ENCODE data around the gene TK2.
A peak's percentile ranks its signal among the peaks of the same experiment; 100 is the strongest.

TK2 gene

DNA sequence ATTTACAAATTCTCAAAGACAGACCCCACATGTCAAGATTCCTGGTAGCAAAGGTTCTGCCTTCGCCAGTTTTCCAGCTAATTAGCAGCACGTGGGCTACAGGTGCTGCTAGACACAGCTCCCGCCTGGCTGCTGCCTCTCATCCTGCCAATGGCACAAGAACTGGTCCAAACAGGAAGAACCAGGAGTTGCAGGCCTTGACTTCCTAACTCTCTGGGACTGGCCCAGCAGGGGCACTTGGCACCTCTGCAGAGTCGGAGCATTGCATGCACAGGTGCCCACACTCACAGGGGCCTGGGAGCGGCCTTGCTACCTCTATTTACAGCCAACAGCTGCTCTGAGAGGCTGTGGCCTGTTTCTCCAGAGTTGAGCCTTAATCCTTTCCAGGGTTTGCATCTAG is 39.6 kb downstream of the TK2 start:
- Histone ChIP-seq H3K9me3 (replicated peaks in 1 of 2; ENCODE audit: control insufficient read depth in 2 of 2, insufficient read depth in 1 of 2, low read depth in 1 of 2, low read length in 2 of 2) (no peaks in the 10 kb centered on the region), H3K79me1 (ENCODE audit: low read depth, low read length) (no peaks in the 10 kb centered on the region), H3K9ac (ENCODE audit: low read depth, low read length, poor library complexity) (no peak overlapping the region), H3K4me1 (ENCODE audit: control insufficient read depth in 2 of 2, insufficient read depth in 1 of 2, low read depth in 1 of 2, low read length in 2 of 2) (peaks cover 16 to 22% of the 10 kb centered on the region in 2 donors), H2BK12ac (ENCODE audit: low read length) (no peak overlapping the region), H3K14ac (ENCODE audit: low read length) (no peak overlapping the region), H3K27me3 (ENCODE audit: control insufficient read depth in 3 of 3, insufficient read depth in 3 of 3, low read depth in 1 of 3, low read length in 3 of 3) (no peaks in the 10 kb centered on the region), H3K36me3 (replicated peaks in 1 of 2; ENCODE audit: control insufficient read depth in 2 of 2, insufficient read depth in 2 of 2, low read length in 2 of 2) (peaks cover 2 to 40% of the 10 kb centered on the region in 2 donors), H4K8ac (ENCODE audit: low read depth, low read length) (no peak overlapping the region), H3K4ac (ENCODE audit: low read length) (no peak overlapping the region), H3K18ac (ENCODE audit: low read length) (peak overlapping the region; percentile 40), H3K27ac (replicated peaks; ENCODE audit: low read length) (no peak overlapping the region), H2BK120ac (ENCODE audit: low read depth, low read length) (no peak overlapping the region), H4K91ac (ENCODE audit: low read depth, low read length, poor library complexity) (no peak overlapping the region), H2AK5ac (ENCODE audit: low read depth, low read length) (peak overlapping the region; percentile 49), H2AFZ (ENCODE audit: low read length) (no peak overlapping the region), H2BK5ac (ENCODE audit: low read length) (no peak overlapping the region), H3K23ac (ENCODE audit: low read depth, low read length, poor library complexity) (no peak overlapping the region), H2BK15ac (ENCODE audit: low read length) (no peak overlapping the region), H3K4me2 (ENCODE audit: insufficient read depth, low read length, poor library complexity, severe bottlenecking) (no peak overlapping the region), H3K4me3 (ENCODE audit: low read length in 2 of 2) (no peak overlapping the region)
- WGBS, 2 donors (ENCODE audit: extremely low coverage in 2 of 2, insufficient read length in 2 of 2, insufficient replicate concordance in 1 of 2) = no CpG with 5 or more reads among the region's 5 CpGs
- DNase-seq (ENCODE audit: low spot score) = no peak

DNA sequence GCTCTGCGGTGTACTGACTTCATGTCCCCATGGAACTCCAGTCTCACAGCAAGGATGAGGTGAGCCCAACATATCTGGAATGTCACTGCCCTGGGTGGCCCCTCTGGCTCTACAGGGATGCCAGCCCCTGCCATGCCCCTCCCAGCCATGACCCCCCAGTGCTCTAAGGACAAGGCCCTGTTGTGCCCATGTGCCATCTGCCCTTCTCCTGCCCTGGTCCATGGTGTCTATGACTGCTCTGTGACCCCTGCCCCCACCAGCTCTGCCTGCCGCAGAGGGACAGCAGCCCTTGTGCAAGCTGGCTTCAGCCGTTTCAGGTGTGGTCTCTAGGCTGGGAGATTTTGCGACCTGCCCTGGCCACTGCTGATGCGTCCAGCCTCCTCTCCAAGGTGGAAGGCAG is 40.3 kb downstream of the TK2 start:
- Histone ChIP-seq H3K4me2 (ENCODE audit: insufficient read depth, low read length, poor library complexity, severe bottlenecking) (no peak overlapping the region), H3K9me3 (replicated peaks in 1 of 2; ENCODE audit: control insufficient read depth in 2 of 2, insufficient read depth in 1 of 2, low read depth in 1 of 2, low read length in 2 of 2) (no peaks in the 10 kb centered on the region), H2BK12ac (ENCODE audit: low read length) (no peak overlapping the region), H3K27ac (replicated peaks; ENCODE audit: low read length) (no peak overlapping the region), H2BK5ac (ENCODE audit: low read length) (no peak overlapping the region), H3K27me3 (ENCODE audit: control insufficient read depth in 3 of 3, insufficient read depth in 3 of 3, low read depth in 1 of 3, low read length in 3 of 3) (no peaks in the 10 kb centered on the region), H3K36me3 (replicated peaks in 1 of 2; ENCODE audit: control insufficient read depth in 2 of 2, insufficient read depth in 2 of 2, low read length in 2 of 2) (peaks cover 2 to 39% of the 10 kb centered on the region in 2 donors), H3K9ac (ENCODE audit: low read depth, low read length, poor library complexity) (peak overlapping the region; percentile 34), H3K18ac (ENCODE audit: low read length) (peak overlapping the region; percentile 73), H2BK120ac (ENCODE audit: low read depth, low read length) (no peak overlapping the region), H3K4me3 (ENCODE audit: low read length in 2 of 2) (peak overlapping the region in 1 of 2 donors; percentile 65), H2AFZ (ENCODE audit: low read length) (no peak overlapping the region), H3K4ac (ENCODE audit: low read length) (no peak overlapping the region), H4K8ac (ENCODE audit: low read depth, low read length) (no peak overlapping the region), H2AK5ac (ENCODE audit: low read depth, low read length) (no peak overlapping the region), H2BK15ac (ENCODE audit: low read length) (no peak overlapping the region), H4K91ac (ENCODE audit: low read depth, low read length, poor library complexity) (no peak overlapping the region), H3K4me1 (ENCODE audit: control insufficient read depth in 2 of 2, insufficient read depth in 1 of 2, low read depth in 1 of 2, low read length in 2 of 2) (peaks cover 16 to 22% of the 10 kb centered on the region in 2 donors), H3K14ac (ENCODE audit: low read length) (peak overlapping the region; percentile 42), H3K23ac (ENCODE audit: low read depth, low read length, poor library complexity) (no peak overlapping the region), H3K79me1 (ENCODE audit: low read depth, low read length) (no peaks in the 10 kb centered on the region)
- no peak for DNase-seq (ENCODE audit: low spot score)
- WGBS, 2 donors (ENCODE audit: extremely low coverage in 2 of 2, insufficient read length in 2 of 2, insufficient replicate concordance in 1 of 2) = no CpG with 5 or more reads among the region's 5 CpGs

DNA sequence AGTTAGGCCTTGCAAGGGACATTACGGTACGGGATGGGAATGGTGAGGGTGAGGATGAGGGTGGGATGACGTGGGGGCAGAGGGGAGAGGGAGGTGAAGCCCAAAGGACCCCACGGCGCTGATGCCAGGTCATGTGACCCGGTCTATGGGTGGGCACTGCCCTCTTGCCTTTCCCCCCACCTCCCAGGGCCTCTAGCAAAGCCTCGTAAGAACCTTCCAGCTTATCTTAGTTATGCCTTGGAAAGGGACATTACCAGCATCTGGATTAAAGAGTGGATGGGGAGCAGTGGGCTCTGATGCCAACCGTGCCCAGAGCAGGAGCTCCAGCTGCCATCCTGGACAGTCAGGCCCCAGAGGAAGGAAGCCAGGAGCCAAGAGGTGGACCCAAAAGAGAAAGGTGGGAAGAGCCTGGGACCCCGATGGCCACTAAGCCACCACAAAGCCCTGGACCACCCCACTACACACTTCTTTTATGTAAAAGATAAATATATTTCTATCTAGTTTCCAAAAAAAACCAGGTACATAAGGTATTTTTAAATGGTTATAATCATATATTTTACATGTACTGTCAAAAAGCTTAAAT is 40.9 kb downstream of the TK2 start:
- DNase-seq (ENCODE audit: low spot score) = no peak
- Histone ChIP-seq H4K91ac (ENCODE audit: low read depth, low read length, poor library complexity) (no peak overlapping the region), H4K8ac (ENCODE audit: low read depth, low read length) (no peak overlapping the region), H2BK15ac (ENCODE audit: low read length) (no peak overlapping the region), H3K4me2 (ENCODE audit: insufficient read depth, low read length, poor library complexity, severe bottlenecking) (no peak overlapping the region), H2AFZ (ENCODE audit: low read length) (no peak overlapping the region), H3K23ac (ENCODE audit: low read depth, low read length, poor library complexity) (no peak overlapping the region), H3K27me3 (ENCODE audit: control insufficient read depth in 3 of 3, insufficient read depth in 3 of 3, low read depth in 1 of 3, low read length in 3 of 3) (no peaks in the 10 kb centered on the region), H3K14ac (ENCODE audit: low read length) (no peak overlapping the region), H3K18ac (ENCODE audit: low read length) (no peak overlapping the region), H3K36me3 (replicated peaks in 1 of 2; ENCODE audit: control insufficient read depth in 2 of 2, insufficient read depth in 2 of 2, low read length in 2 of 2) (peaks cover 2 to 39% of the 10 kb centered on the region in 2 donors), H3K4me1 (ENCODE audit: control insufficient read depth in 2 of 2, insufficient read depth in 1 of 2, low read depth in 1 of 2, low read length in 2 of 2) (peaks cover 16 to 22% of the 10 kb centered on the region in 2 donors), H2BK120ac (ENCODE audit: low read depth, low read length) (no peak overlapping the region), H3K4ac (ENCODE audit: low read length) (no peak overlapping the region), H2BK5ac (ENCODE audit: low read length) (no peak overlapping the region), H3K9me3 (replicated peaks in 1 of 2; ENCODE audit: control insufficient read depth in 2 of 2, insufficient read depth in 1 of 2, low read depth in 1 of 2, low read length in 2 of 2) (no peaks in the 10 kb centered on the region), H3K4me3 (ENCODE audit: low read length in 2 of 2) (peak overlapping the region in 1 of 2 donors; percentile 30), H3K27ac (replicated peaks; ENCODE audit: low read length) (no peak overlapping the region), H2AK5ac (ENCODE audit: low read depth, low read length) (no peak overlapping the region), H2BK12ac (ENCODE audit: low read length) (no peak overlapping the region), H3K79me1 (ENCODE audit: low read depth, low read length) (no peaks in the 10 kb centered on the region), H3K9ac (ENCODE audit: low read depth, low read length, poor library complexity) (no peak overlapping the region)
- WGBS, 2 donors (ENCODE audit: extremely low coverage in 2 of 2, insufficient read length in 2 of 2, insufficient replicate concordance in 1 of 2) = no CpG with 5 or more reads among the region's 9 CpGs

- no peak for DNase-seq (ENCODE audit: low spot score)
- H3K4me1 ChIP-seq (ENCODE audit: control insufficient read depth in 2 of 2, insufficient read depth in 1 of 2, low read depth in 1 of 2, low read length in 2 of 2) = peaks cover 16 to 22% of the 10 kb centered on the region in 2 donors
These were observed 41.5 kb downstream of the TK2 start for GRCh38 chr16:66508248-66508913.

More at GRCh38 chr16:66508248-66508913, 41.5 kb downstream of the TK2 start:
- H3K79me1 ChIP-seq (ENCODE audit: low read depth, low read length) = no peaks in the 10 kb centered on the region
- no peak overlapping the region for H3K4ac ChIP-seq (ENCODE audit: low read length)
- H3K18ac ChIP-seq (ENCODE audit: low read length) = no peak overlapping the region
- no peak overlapping the region for H3K27ac ChIP-seq (replicated peaks; ENCODE audit: low read length)
- no peak overlapping the region for H3K23ac ChIP-seq (ENCODE audit: low read depth, low read length, poor library complexity)
- no peaks in the 10 kb centered on the region for H3K9me3 ChIP-seq (replicated peaks in 1 of 2; ENCODE audit: control insufficient read depth in 2 of 2, insufficient read depth in 1 of 2, low read depth in 1 of 2, low read length in 2 of 2)
- H3K36me3 ChIP-seq (replicated peaks in 1 of 2; ENCODE audit: control insufficient read depth in 2 of 2, insufficient read depth in 2 of 2, low read length in 2 of 2) = peaks cover 2 to 34% of the 10 kb centered on the region in 2 donors
- no CpG with 5 or more reads among the region's 7 CpGs for WGBS, 2 donors (ENCODE audit: extremely low coverage in 2 of 2, insufficient read length in 2 of 2, insufficient replicate concordance in 1 of 2)
- H4K8ac ChIP-seq (ENCODE audit: low read depth, low read length) = no peak overlapping the region
- no peak overlapping the region for H2BK120ac ChIP-seq (ENCODE audit: low read depth, low read length)
- H4K91ac ChIP-seq (ENCODE audit: low read depth, low read length, poor library complexity) = no peak overlapping the region
- no peaks in the 10 kb centered on the region for H3K27me3 ChIP-seq (ENCODE audit: control insufficient read depth in 3 of 3, insufficient read depth in 3 of 3, low read depth in 1 of 3, low read length in 3 of 3)
- no peak overlapping the region for H2BK5ac ChIP-seq (ENCODE audit: low read length)
- no peak overlapping the region for H3K14ac ChIP-seq (ENCODE audit: low read length)
- H3K4me2 ChIP-seq (ENCODE audit: insufficient read depth, low read length, poor library complexity, severe bottlenecking) = no peak overlapping the region
- no peak overlapping the region for H2BK12ac ChIP-seq (ENCODE audit: low read length)
- H2AFZ ChIP-seq (ENCODE audit: low read length) = no peak overlapping the region
- no peak overlapping the region for H2AK5ac ChIP-seq (ENCODE audit: low read depth, low read length)
- H2BK15ac ChIP-seq (ENCODE audit: low read length) = no peak overlapping the region
- no peak overlapping the region for H3K9ac ChIP-seq (ENCODE audit: low read depth, low read length, poor library complexity)
- H3K4me3 ChIP-seq (ENCODE audit: low read length in 2 of 2) = peak overlapping the region in 1 of 2 donors; percentile 30
